IPS-15b (cell line): Measurements from ENCODE around the gene NUP43.
"Not testable (repeated sequence)": the region's sequence is repeated elsewhere in the genome, so short reads cannot be mapped to it uniquely, and the experiment has no call there.

Source experiments
- H3K27me3 ChIP-seq: one replicate; pipeline ENCODE4 v1.6.1; 2013; ENCODE audit warnings: low read length; ENCODE audit not compliant: control insufficient read depth, insufficient read depth
- H3K36me3 ChIP-seq: one replicate; pipeline ENCODE4 v1.6.1; 2013; ENCODE audit warnings: low read length; ENCODE audit not compliant: control insufficient read depth, insufficient read depth
- H3K4me1 ChIP-seq: one replicate; pipeline ENCODE4 v1.6.1; 2013; ENCODE audit warnings: mild to moderate bottlenecking, low read length; ENCODE audit not compliant: control insufficient read depth, insufficient read depth
- H3K4me3 ChIP-seq: one replicate; pipeline ENCODE4 v1.5.1; 2013; ENCODE audit warnings: low read depth, low read length
- H3K9ac ChIP-seq: one replicate; pipeline ENCODE4 v1.6.1; 2013; ENCODE audit warnings: low read depth, mild to moderate bottlenecking, low read length
- H3K9me3 ChIP-seq: one replicate; pipeline ENCODE4 v1.6.1; 2013; ENCODE audit warnings: mild to moderate bottlenecking, low read length; ENCODE audit not compliant: control insufficient read depth, insufficient read depth

Gene NUP43

DNA sequence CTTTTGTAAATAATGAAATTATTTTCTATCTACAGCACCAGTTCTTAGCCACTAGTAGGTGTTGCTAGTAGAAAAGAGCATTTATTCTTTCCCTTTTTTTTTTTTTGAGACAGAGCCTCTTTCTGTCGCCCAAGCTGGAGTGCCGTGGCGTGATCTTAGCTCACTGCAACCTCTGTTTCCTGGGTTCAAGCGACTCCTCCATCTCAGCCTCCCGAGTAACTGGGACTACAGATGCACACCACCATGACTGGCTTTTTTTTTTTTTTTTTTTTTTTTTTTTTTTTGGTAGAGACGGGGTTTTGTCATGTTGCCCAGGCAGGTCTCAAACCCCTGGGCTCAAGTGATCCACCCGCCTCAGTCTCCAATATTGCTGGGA, 9.9 kb upstream of the NUP43 start:
- H3K36me3 ChIP-seq: no peaks in the 10 kb centered on the region
- H3K9ac ChIP-seq: no peak overlapping the region
- peaks cover 2% of the 10 kb centered on the region for H3K4me1 ChIP-seq
- no peaks in the 10 kb centered on the region for H3K9me3 ChIP-seq
- H3K27me3 ChIP-seq: no peaks in the 10 kb centered on the region
- H3K4me3 ChIP-seq: no peak overlapping the region

DNA sequence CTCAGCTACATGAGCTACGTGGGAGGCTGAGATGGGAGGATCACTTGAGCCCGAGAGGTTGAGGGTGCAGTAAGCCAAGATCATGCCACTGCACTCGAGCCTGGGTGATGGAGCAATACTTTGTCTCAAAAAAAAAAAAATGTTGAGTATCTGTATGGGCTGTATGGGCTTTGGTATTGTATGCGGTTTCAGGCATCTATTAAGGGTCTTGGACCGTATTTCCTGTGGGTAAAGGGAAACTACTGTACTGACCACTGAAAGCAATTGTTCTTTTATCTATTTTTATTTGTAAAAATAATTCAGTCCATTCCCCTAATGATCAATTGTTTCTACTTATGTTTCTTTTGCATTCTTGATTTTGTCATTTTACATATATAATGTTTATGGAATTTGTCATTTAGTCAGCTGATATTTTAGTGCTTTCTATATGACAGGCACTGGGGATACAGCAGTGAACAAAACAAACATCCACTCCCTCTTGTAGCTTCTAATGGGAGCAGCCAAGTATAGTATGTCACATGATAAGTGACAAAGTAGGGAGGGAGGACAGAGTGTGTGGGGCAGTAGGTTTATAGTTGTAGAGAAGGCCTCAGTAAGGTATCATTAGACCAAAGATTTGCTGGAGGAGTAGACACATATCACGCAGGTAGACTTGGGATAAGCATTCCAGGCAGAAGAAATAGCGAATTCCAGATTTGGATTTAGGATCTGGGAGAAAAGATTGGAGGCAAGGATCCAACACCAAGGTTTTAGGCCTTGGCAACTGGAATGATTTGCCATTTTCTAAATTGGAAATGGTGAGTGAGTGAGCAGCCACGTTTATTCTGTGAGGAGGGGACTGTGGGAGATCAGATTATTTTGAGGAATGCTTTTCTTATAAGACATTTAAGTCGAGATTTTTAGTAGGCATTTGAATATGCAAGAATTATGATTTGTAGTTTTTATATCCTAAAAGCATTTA, 9.3 kb upstream of the NUP43 start:
- Histone ChIP-seq H3K4me3 (no peak overlapping the region), H3K4me1 (peaks cover 2% of the 10 kb centered on the region), H3K27me3 (no peaks in the 10 kb centered on the region), H3K9ac (no peak overlapping the region), H3K9me3 (no peaks in the 10 kb centered on the region), H3K36me3 (no peaks in the 10 kb centered on the region)

GRCh38 chr6:149754548-149754947, 8.2 kb upstream of the NUP43 start:
- H3K4me3 ChIP-seq: no peak overlapping the region
- no peaks in the 10 kb centered on the region for H3K36me3 ChIP-seq

DNA sequence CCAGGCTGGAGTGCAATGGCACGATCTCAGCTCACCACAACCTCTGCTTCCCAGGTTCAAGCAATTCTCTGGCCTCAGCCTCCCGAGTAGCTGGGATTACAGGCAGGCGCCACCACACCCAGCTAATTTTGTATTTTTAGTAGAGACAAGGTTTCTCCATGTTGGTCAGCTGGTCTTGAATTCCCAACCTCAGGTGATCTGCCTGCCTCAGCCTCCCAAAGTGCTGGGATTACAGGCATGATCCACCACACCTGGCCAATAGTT, 7.0 kb upstream of the NUP43 start:
- H3K9me3 ChIP-seq, H3K9ac ChIP-seq, H3K4me3 ChIP-seq, H3K4me1 ChIP-seq, H3K27me3 ChIP-seq, H3K36me3 ChIP-seq: not testable (repeated sequence)

More at GRCh38 chr6:149754548-149754947, 8.2 kb upstream of the NUP43 start:
- Histone ChIP-seq H3K27me3 (no peaks in the 10 kb centered on the region), H3K9me3 (no peaks in the 10 kb centered on the region), H3K4me1 (peaks cover 2% of the 10 kb centered on the region), H3K9ac (no peak overlapping the region)

GRCh38 chr6:149752600-149753373, 6.5 kb upstream of the NUP43 start:
- Histone ChIP-seq H3K9ac (no peak overlapping the region), H3K36me3 (no peaks in the 10 kb centered on the region), H3K27me3 (no peaks in the 10 kb centered on the region), H3K4me3 (no peak overlapping the region), H3K9me3 (no peaks in the 10 kb centered on the region), H3K4me1 (peaks cover 2% of the 10 kb centered on the region)

DNA sequence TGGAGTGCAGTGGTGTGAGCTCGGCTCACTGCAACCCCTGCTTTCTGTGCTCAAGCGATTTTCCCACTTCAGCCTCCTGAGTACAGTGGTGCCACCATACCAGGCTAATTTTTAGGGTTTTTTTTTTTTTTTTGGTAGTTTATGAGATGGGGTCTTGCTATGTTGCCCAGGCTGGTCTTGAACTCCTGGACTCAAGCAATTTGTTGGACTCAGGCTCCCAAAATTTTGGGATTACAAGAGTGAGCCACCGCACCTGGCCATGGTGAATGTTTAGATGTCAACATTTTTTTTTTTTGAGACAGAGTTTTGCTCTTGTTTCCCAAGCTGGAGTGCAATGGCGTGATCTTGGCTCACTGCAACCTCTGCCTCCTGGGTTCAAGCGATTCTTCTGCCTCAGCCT, 5.6 kb upstream of the NUP43 start:
- H3K4me1 ChIP-seq, H3K4me3 ChIP-seq, H3K27me3 ChIP-seq, H3K9me3 ChIP-seq, H3K36me3 ChIP-seq, H3K9ac ChIP-seq: not testable (repeated sequence)

- no peaks in the 10 kb centered on the region for H3K36me3 ChIP-seq
- peaks cover 5% of the 10 kb centered on the region for H3K4me1 ChIP-seq
- H3K27me3 ChIP-seq: no peaks in the 10 kb centered on the region
- no peak overlapping the region for H3K9ac ChIP-seq
- peak overlapping the region; percentile 98 for H3K4me3 ChIP-seq
- H3K9me3 ChIP-seq: no peaks in the 10 kb centered on the region
Observed at GRCh38 chr6:149751239-149751638, 4.9 kb upstream of the NUP43 start.

- Histone ChIP-seq H3K4me3 (peak overlapping the region; percentile 98), H3K4me1 (peaks cover 5% of the 10 kb centered on the region), H3K27me3 (no peaks in the 10 kb centered on the region), H3K9me3 (no peaks in the 10 kb centered on the region), H3K9ac (peak overlapping the region; percentile 89), H3K36me3 (no peaks in the 10 kb centered on the region)
Observed at GRCh38 chr6:149750136-149750609, 3.8 kb upstream of the NUP43 start.

- H3K9me3 ChIP-seq: no peaks in the 10 kb centered on the region
- H3K27me3 ChIP-seq: no peaks in the 10 kb centered on the region
- H3K36me3 ChIP-seq: no peaks in the 10 kb centered on the region
- H3K4me1 ChIP-seq: peaks cover 5% of the 10 kb centered on the region
- H3K4me3 ChIP-seq: peak within 1 kb of the TSS; percentile 98
- peak within 1 kb of the TSS; percentile 89 for H3K9ac ChIP-seq
Observed at GRCh38 chr6:149749594-149750135, 3.3 kb upstream of the NUP43 start, which contains the start of gene PCMT1. Gene PCMT1 (plus strand): TSS chr6:149749741. CDS start chr6:149749902, 161 bp downstream.

- H3K9me3 ChIP-seq, H3K27me3 ChIP-seq, H3K36me3 ChIP-seq, H3K4me1 ChIP-seq: not testable (repeated sequence)
- Histone ChIP-seq H3K9ac (peak overlapping the region; percentile 89), H3K4me3 (peak overlapping the region; percentile 98)
Observed at GRCh38 chr6:149749082-149749593, 2.8 kb upstream of the NUP43 start.

GRCh38 chr6:149745252-149745651, 1.1 kb downstream of the NUP43 start:
- H3K27me3 ChIP-seq, H3K9me3 ChIP-seq, H3K4me1 ChIP-seq: not testable (repeated sequence)
- Histone ChIP-seq H3K9ac (peak overlapping the region; percentile 57), H3K36me3 (peaks cover 13% of the 10 kb centered on the region), H3K4me3 (peak overlapping the region; percentile 89)
